H9 (cell line): Measurements from ENCODE around the gene DIAPH2. TPM values are rescaled to one million over a fixed set of nuclear protein-coding genes. Genes with fewer than 3 reads are reported as not detected.

ENCODE experiments used
- DNase-seq: peaks from one replicate; pipeline ENCODE4 v3.0.0-alpha.2; 2017
- H2AFZ ChIP-seq: one replicate; pipeline ENCODE4 v1.6.1; 2013; ENCODE audit warnings: mild to moderate bottlenecking, low read length, control low read depth, moderate library complexity
- H2AK5ac ChIP-seq: 2 replicates; pipeline ENCODE4 v1.6.1; 2013; ENCODE audit warnings: low read length, control low read depth, mixed read lengths; ENCODE audit not compliant: insufficient read length
- H2BK120ac ChIP-seq: one replicate; pipeline ENCODE4 v1.6.1; 2013; ENCODE audit warnings: low read depth, mild to moderate bottlenecking, low read length, control low read depth, inconsistent platforms; ENCODE audit not compliant: poor library complexity, severe bottlenecking
- H2BK12ac ChIP-seq: 2 replicates; pipeline ENCODE4 v1.6.1; 2013; ENCODE audit warnings: low read length, control low read depth, mixed read lengths, low read depth; ENCODE audit not compliant: insufficient read length
- H2BK15ac ChIP-seq: 2 replicates; pipeline ENCODE4 v1.6.1; 2013; ENCODE audit warnings: low read depth, low read length, control low read depth
- H2BK20ac ChIP-seq: one replicate; pipeline ENCODE4 v1.6.1; 2013; ENCODE audit warnings: low read depth, mild to moderate bottlenecking, low read length, control low read depth, inconsistent platforms; ENCODE audit not compliant: poor library complexity, severe bottlenecking
- H2BK5ac ChIP-seq: 2 replicates; pipeline ENCODE4 v1.6.1; 2013; ENCODE audit warnings: low read length, control low read depth, mixed read lengths; ENCODE audit not compliant: insufficient read length
- H3K14ac ChIP-seq: 2 replicates; pipeline ENCODE4 v1.6.1; 2013; ENCODE audit warnings: low read length, control low read depth; ENCODE audit not compliant: insufficient read depth
- H3K18ac ChIP-seq: 2 replicates; pipeline ENCODE4 v1.6.1; 2013; ENCODE audit warnings: low read depth, mild to moderate bottlenecking, mixed read lengths, low read length, control low read depth; ENCODE audit not compliant: insufficient read length
- H3K23ac ChIP-seq: 2 replicates; pipeline ENCODE4 v1.6.1; 2013; ENCODE audit warnings: low read length, control low read depth, mixed read lengths, low read depth; ENCODE audit not compliant: insufficient read length
- H3K23me2 ChIP-seq: 2 replicates; pipeline ENCODE4 v1.6.1; 2013; ENCODE audit warnings: low read depth, mild to moderate bottlenecking, mixed read lengths, low read length, control low read depth; ENCODE audit not compliant: insufficient read length, poor library complexity, severe bottlenecking
- H3K27ac ChIP-seq: 2 replicates; pipeline ENCODE4 v1.5.1; 2013; ENCODE audit warnings: low read length, control low read depth, mixed read lengths, low read depth; ENCODE audit not compliant: insufficient read length
- H3K27me3 ChIP-seq: 2 replicates; pipeline ENCODE4 v1.6.1; 2013; ENCODE audit warnings: low read length, control low read depth, inconsistent platforms; ENCODE audit not compliant: insufficient read depth
- H3K4ac ChIP-seq: 2 replicates; pipeline ENCODE4 v1.6.1; 2013; ENCODE audit warnings: low read depth, mild to moderate bottlenecking, control low read depth, inconsistent platforms, low read length, moderate library complexity
- H3K4me1 ChIP-seq: 2 replicates; pipeline ENCODE4 v1.6.1; 2013; ENCODE audit warnings: low read length, control low read depth, inconsistent platforms; ENCODE audit not compliant: insufficient read depth
- H3K4me2 ChIP-seq: 2 replicates; pipeline ENCODE4 v1.6.1; 2013; ENCODE audit warnings: low read length, control low read depth, mixed read lengths; ENCODE audit not compliant: insufficient read length, insufficient read depth
- H3K56ac ChIP-seq: 2 replicates; pipeline ENCODE4 v1.6.1; 2013; ENCODE audit warnings: low read depth, mild to moderate bottlenecking, mixed read lengths, low read length, control low read depth; ENCODE audit not compliant: insufficient read length
- H3K79me1 ChIP-seq: 2 replicates; pipeline ENCODE4 v1.6.1; 2013; ENCODE audit warnings: low read depth, mild to moderate bottlenecking, moderate library complexity, low read length, control low read depth, inconsistent platforms; ENCODE audit not compliant: insufficient read depth, poor library complexity, severe bottlenecking
- H3K79me2 ChIP-seq: 2 replicates; pipeline ENCODE4 v1.6.1; 2013; ENCODE audit warnings: low read length, control low read depth, inconsistent platforms; ENCODE audit not compliant: insufficient read depth
- H3K9ac ChIP-seq: 2 replicates; pipeline ENCODE4 v1.6.1; 2013; ENCODE audit warnings: low read length, control low read depth, mixed read lengths; ENCODE audit not compliant: insufficient read length; ENCODE audit errors: extremely low read depth
- H3K9me3 ChIP-seq: one replicate; pipeline ENCODE4 v1.6.1; 2013; ENCODE audit warnings: low read depth, low read length, inconsistent platforms; ENCODE audit not compliant: control insufficient read depth
- H3T11ph ChIP-seq: one replicate; pipeline ENCODE4 v1.6.1; 2013; ENCODE audit warnings: mild to moderate bottlenecking, low read length, control low read depth, inconsistent platforms
- H4K20me1 ChIP-seq: one replicate; pipeline ENCODE4 v1.6.1; 2013; ENCODE audit not compliant: control insufficient read depth, insufficient read length, insufficient read depth
- H4K5ac ChIP-seq: 2 replicates; pipeline ENCODE4 v1.6.1; 2013; ENCODE audit warnings: low read depth, mild to moderate bottlenecking, mixed read lengths, low read length, control low read depth; ENCODE audit not compliant: insufficient read length
- H4K8ac ChIP-seq: replicated peaks from 2 replicates; pipeline ENCODE4 v1.6.1; 2013; ENCODE audit warnings: low read length, control low read depth, mixed read lengths, low read depth; ENCODE audit not compliant: insufficient read length
- H4K91ac ChIP-seq: 2 replicates; pipeline ENCODE4 v1.6.1; 2013; ENCODE audit warnings: low read depth, mild to moderate bottlenecking, moderate library complexity, mixed read lengths, low read length, control low read depth; ENCODE audit not compliant: insufficient read length
- H3K27ac Mint-ChIP-seq, 3 experiments: 2 replicates in 2 of 3; 3 replicates in 1 of 3; pipeline ENCODE4 v1.8.0; 2020 to 2021; ENCODE audit warnings: mixed read lengths in 3 of 3, mild to moderate bottlenecking in 1 of 3, moderate library complexity in 1 of 3
- H3K27me3 Mint-ChIP-seq: 2 replicates; pipeline ENCODE4 v1.8.0; 2021; ENCODE audit warnings: low read depth, mild to moderate bottlenecking, moderate library complexity, mixed read lengths
- H3K36me3 Mint-ChIP-seq, 3 experiments: 2 replicates in 2 of 3; 3 replicates in 1 of 3; pipeline ENCODE4 v1.8.0; 2020 to 2021; ENCODE audit warnings: low read depth in 3 of 3, mixed read lengths in 3 of 3; ENCODE audit not compliant: insufficient read depth in 1 of 3
- H3K4me1 Mint-ChIP-seq, 2 experiments: 2 replicates each; pipeline ENCODE4 v1.8.0; 2020; ENCODE audit warnings: mixed read lengths in 2 of 2
- H3K4me3 Mint-ChIP-seq, 2 experiments: 2 replicates in 1 of 2; 3 replicates in 1 of 2; pipeline ENCODE4 v1.8.0; 2020 to 2021; ENCODE audit warnings: mild to moderate bottlenecking in 2 of 2, mixed read lengths in 2 of 2, moderate library complexity in 1 of 2
- H3K9me3 Mint-ChIP-seq, 2 experiments: 2 replicates in 1 of 2; 3 replicates in 1 of 2; pipeline ENCODE4 v1.8.0; 2020; ENCODE audit warnings: mild to moderate bottlenecking in 2 of 2, mixed read lengths in 2 of 2, moderate library complexity in 1 of 2
- CTCF ChIP-seq: fragments of 200-600 bp; sonication (generic); conservative IDR thresholded peaks from 3 replicates; pipeline ENCODE4 v1.8.0; 2021; ENCODE audit warnings: antibody characterized with exemption, mild to moderate bottlenecking
- WGBS: extraction: QIAGEN DNeasy Blood & Tissue Kit; methylation state at CpG from one replicate; pipeline ENCODE4 v1.1.7; 2013; ENCODE audit warnings: missing lambda C conversion rate, low lambda C conversion rate, mixed read lengths; ENCODE audit not compliant: insufficient read length; ENCODE audit errors: extremely low coverage; 5-methylcytosine and 5-hydroxymethylcytosine counted together
- total RNA-seq: library from RNA; stranded (reverse); gene quantifications from 2 replicates; pipeline ENCODE4 v1.2.1, GENCODE V29; 2021

The DIAPH2 gene
- total RNA-seq, 1 experiment from 2014 or later = 45.4 TPM

GRCh38 chrX:97234471-97235081 lies 549.9 kb downstream of the DIAPH2 start:
- H3K23me2 ChIP-seq = no peaks in the 10 kb centered on the region
- Mint-ChIP-seq H3K4me3 (no peak overlapping the region), H3K36me3 (no peaks in the 10 kb centered on the region), H3K27ac (no peak overlapping the region), H3K9me3 (no peaks in the 10 kb centered on the region), H3K27me3 (no peaks in the 10 kb centered on the region), H3K4me1 (peaks cover 9 to 15% of the 10 kb centered on the region in 2 experiments)
- no peak overlapping the region for H2AK5ac ChIP-seq
- H3K79me2 ChIP-seq = no peaks in the 10 kb centered on the region
- H3K23ac ChIP-seq = no peak overlapping the region
- peaks cover 2% of the 10 kb centered on the region; the same call in 1 of the 2 replicates for H3K4me1 ChIP-seq
- no peak overlapping the region for H2BK120ac ChIP-seq
- no peak overlapping the region for H2BK15ac ChIP-seq
- no peak overlapping the region for H4K5ac ChIP-seq
- no peak overlapping the region for H2BK20ac ChIP-seq
- H2AFZ ChIP-seq = no peak overlapping the region
- H3K27me3 ChIP-seq = no peaks in the 10 kb centered on the region
- H2BK12ac ChIP-seq = no peak overlapping the region
- H3K14ac ChIP-seq = no peak overlapping the region
- no peak overlapping the region for H3K18ac ChIP-seq
- WGBS = no CpG with 5 or more reads among the region's 3 CpGs
- H4K8ac ChIP-seq = no peak overlapping the region
- no peak for DNase-seq
- H3K4me2 ChIP-seq = no peak overlapping the region
- no peak overlapping the region for H3K27ac ChIP-seq
- H3K4ac ChIP-seq = no peak overlapping the region
- no peak overlapping the region for H3K56ac ChIP-seq
- no peak overlapping the region for H3T11ph ChIP-seq
- H2BK5ac ChIP-seq = no peak overlapping the region
- no peak for TF ChIP-seq CTCF
- H3K9me3 ChIP-seq = no peaks in the 10 kb centered on the region
- no peak overlapping the region for H3K9ac ChIP-seq
- no peaks in the 10 kb centered on the region for H4K20me1 ChIP-seq
- H3K79me1 ChIP-seq = no peaks in the 10 kb centered on the region
- H4K91ac ChIP-seq = no peak overlapping the region
